Measurements from ENCODE around the gene PLD6.

PLD6 gene

DNA sequence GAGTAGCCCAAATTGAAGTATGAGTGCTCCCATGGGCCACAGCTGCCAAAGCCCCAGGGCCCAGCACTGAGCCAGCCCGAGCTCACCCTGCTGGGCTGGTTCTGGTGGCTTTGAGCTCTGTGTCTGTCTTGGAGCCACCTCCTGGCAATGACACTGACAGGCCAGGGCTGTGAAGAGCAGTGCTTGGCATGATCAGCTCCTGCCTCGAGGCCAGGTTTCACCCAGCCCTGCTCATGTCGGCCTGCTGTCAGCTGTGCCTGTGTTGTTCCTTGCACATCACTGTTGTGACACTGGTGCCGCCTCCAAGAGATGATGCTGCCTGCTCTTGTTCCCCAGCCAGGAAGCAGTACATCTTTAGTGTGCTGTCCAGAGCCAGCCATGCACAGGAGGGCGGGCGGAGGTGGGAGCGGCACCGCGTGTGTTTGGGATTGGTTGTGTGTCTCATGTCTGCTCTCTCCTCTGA, 26.0 kb downstream of the PLD6 start:
- peaks cover 85% of the 10 kb centered on the region for H3K4me1 Mint-ChIP-seq (ENCODE audit: low read depth)

GRCh38 chr17:17179371-17179827, 26.7 kb downstream of the PLD6 start:
- Mint-ChIP-seq H3K27ac (peak overlapping the region; percentile 97), H3K36me3 (peaks cover 18% of the 10 kb centered on the region), H3K9me3 (ENCODE audit: low read depth) (no peaks in the 10 kb centered on the region), H3K27me3 (no peaks in the 10 kb centered on the region), H3K4me3 (peak overlapping the region; percentile 81), H3K4me1 (ENCODE audit: low read depth) (peaks cover 81% of the 10 kb centered on the region)

More for the DNA sequence above, 26.0 kb downstream of the PLD6 start:
- Mint-ChIP-seq H3K4me3 (peak overlapping the region; percentile 81), H3K27me3 (no peaks in the 10 kb centered on the region), H3K27ac (peak overlapping the region; percentile 97), H3K36me3 (peaks cover 18% of the 10 kb centered on the region), H3K9me3 (ENCODE audit: low read depth) (no peaks in the 10 kb centered on the region)

DNA sequence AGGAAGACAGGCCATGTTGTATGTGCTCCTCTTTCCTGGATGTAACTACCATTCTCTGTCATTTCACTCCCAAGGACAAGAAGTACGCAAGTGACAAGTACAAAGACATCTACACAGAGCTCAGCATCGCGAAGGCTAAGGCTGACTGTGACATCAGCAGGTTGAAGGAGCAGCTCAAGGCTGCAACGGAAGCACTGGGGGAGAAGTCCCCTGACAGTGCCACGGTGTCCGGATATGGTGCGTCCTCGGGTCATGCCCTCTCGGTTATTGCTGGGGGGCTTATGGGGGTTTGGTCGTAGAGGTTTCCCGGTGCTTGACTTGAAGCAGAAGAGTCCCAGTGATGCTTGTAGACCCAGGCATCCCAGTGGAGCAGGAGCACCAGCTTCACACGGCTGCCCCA, 29.0 kb downstream of the PLD6 start:
- peaks cover 18% of the 10 kb centered on the region for H3K36me3 Mint-ChIP-seq
- no peaks in the 10 kb centered on the region for H3K27me3 Mint-ChIP-seq
- peak overlapping the region; percentile 86 for H3K27ac Mint-ChIP-seq
- no peaks in the 10 kb centered on the region for H3K9me3 Mint-ChIP-seq (ENCODE audit: low read depth)
- H3K4me1 Mint-ChIP-seq (ENCODE audit: low read depth), result peaks cover 64% of the 10 kb centered on the region
- H3K4me3 Mint-ChIP-seq, result no peak overlapping the region

GRCh38 chr17:17176341-17176740, 29.8 kb downstream of the PLD6 start:
- H3K36me3 Mint-ChIP-seq, result peaks cover 18% of the 10 kb centered on the region
- H3K4me1 Mint-ChIP-seq (ENCODE audit: low read depth), result peaks cover 60% of the 10 kb centered on the region
- H3K27me3 Mint-ChIP-seq, result no peaks in the 10 kb centered on the region
- H3K27ac Mint-ChIP-seq, result peak overlapping the region; percentile 80
- no peaks in the 10 kb centered on the region for H3K9me3 Mint-ChIP-seq (ENCODE audit: low read depth)
- H3K4me3 Mint-ChIP-seq, result no peak overlapping the region

- peaks cover 17% of the 10 kb centered on the region for H3K36me3 Mint-ChIP-seq
- no peaks in the 10 kb centered on the region for H3K9me3 Mint-ChIP-seq (ENCODE audit: low read depth)
- peaks cover 58% of the 10 kb centered on the region for H3K4me1 Mint-ChIP-seq (ENCODE audit: low read depth)
- no peaks in the 10 kb centered on the region for H3K27me3 Mint-ChIP-seq
- no peak overlapping the region for H3K4me3 Mint-ChIP-seq
- H3K27ac Mint-ChIP-seq, result peak overlapping the region; percentile 80
Observed at GRCh38 chr17:17175917-17176316, 30.2 kb downstream of the PLD6 start.

GRCh38 chr17:17175340-17175739, 30.8 kb downstream of the PLD6 start:
- Mint-ChIP-seq H3K4me1 (ENCODE audit: low read depth) (peaks cover 52% of the 10 kb centered on the region), H3K27ac (no peak overlapping the region), H3K36me3 (peaks cover 12% of the 10 kb centered on the region), H3K9me3 (ENCODE audit: low read depth) (no peaks in the 10 kb centered on the region), H3K27me3 (no peaks in the 10 kb centered on the region), H3K4me3 (no peak overlapping the region)

DNA sequence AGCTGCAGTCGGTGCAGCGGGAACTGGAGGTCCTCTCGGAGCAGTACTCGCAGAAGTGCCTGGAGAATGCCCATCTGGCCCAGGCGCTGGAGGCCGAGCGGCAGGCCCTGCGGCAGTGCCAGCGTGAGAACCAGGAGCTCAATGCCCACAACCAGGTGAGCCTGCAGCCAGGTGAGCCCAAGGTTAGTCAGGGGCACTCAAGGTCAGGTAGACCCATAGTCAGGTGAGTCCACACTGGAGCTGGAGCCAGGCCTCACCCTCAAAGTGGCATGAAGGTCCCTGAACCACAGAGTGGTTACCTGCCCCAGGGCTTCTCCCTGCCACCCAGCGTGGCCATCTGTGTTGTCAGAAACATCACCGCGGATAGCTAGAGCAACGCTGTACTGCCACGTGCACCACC, 32.2 kb downstream of the PLD6 start:
- Mint-ChIP-seq H3K27me3 (no peaks in the 10 kb centered on the region), H3K4me1 (ENCODE audit: low read depth) (peaks cover 40% of the 10 kb centered on the region), H3K4me3 (no peak overlapping the region), H3K36me3 (peaks cover 7% of the 10 kb centered on the region), H3K9me3 (ENCODE audit: low read depth) (no peaks in the 10 kb centered on the region), H3K27ac (peak overlapping the region; percentile 28)

DNA sequence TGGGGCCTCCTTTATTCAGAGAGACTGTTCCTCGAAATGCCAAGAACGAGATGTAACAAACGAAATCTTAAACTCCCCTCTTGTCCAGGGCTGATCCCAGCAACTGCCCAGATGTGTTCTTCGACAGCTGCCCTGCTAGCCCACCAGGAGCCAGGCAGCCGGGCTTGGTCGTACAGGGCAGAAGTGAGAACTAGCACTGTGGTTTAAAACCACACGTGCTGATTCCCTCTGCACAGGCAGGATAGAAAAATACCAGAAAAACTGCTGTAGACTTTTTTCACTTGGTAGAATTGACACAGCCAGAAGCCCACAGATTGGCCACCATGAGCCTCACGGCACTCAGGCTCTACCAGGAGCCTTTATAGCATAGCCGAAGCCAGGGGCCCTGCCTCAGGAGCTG, 33.1 kb downstream of the PLD6 start:
- Mint-ChIP-seq H3K27me3 (no peaks in the 10 kb centered on the region), H3K9me3 (ENCODE audit: low read depth) (no peaks in the 10 kb centered on the region), H3K36me3 (peaks cover 2% of the 10 kb centered on the region), H3K4me3 (no peak overlapping the region), H3K27ac (no peak overlapping the region), H3K4me1 (ENCODE audit: low read depth) (peaks cover 33% of the 10 kb centered on the region)

GRCh38 chr17:17172001-17172939, 33.9 kb downstream of the PLD6 start:
- peaks cover 27% of the 10 kb centered on the region for H3K4me1 Mint-ChIP-seq (ENCODE audit: low read depth)
- no peaks in the 10 kb centered on the region for H3K27me3 Mint-ChIP-seq
- peak overlapping the region; percentile 50 for H3K27ac Mint-ChIP-seq
- H3K9me3 Mint-ChIP-seq (ENCODE audit: low read depth), result no peaks in the 10 kb centered on the region
- H3K4me3 Mint-ChIP-seq, result no peak overlapping the region
- peaks cover 2% of the 10 kb centered on the region for H3K36me3 Mint-ChIP-seq

DNA sequence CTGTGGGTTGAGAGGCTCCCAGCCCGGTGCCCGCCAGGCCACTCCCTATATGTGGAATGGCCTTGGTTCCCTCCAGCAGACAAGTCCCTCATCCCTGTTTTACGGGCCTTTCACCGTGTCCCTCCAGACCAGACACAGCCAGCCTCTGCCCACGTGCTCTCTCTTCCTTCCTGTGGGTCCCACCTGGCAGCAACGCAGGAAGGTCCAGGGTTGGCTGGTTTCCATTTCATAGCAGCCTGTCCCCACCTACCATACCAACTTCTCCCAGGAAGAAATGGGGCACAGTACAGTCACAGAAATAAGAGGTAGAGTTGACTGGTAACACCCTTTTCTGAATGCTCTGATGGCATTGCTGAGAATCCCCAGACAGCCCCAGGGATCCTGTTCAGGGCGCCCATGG, 34.9 kb downstream of the PLD6 start:
- H3K27ac Mint-ChIP-seq, result no peak overlapping the region
- peaks cover 3% of the 10 kb centered on the region for H3K36me3 Mint-ChIP-seq
- peaks cover 22% of the 10 kb centered on the region for H3K4me1 Mint-ChIP-seq (ENCODE audit: low read depth)
- no peaks in the 10 kb centered on the region for H3K9me3 Mint-ChIP-seq (ENCODE audit: low read depth)
- no peak overlapping the region for H3K4me3 Mint-ChIP-seq
- no peaks in the 10 kb centered on the region for H3K27me3 Mint-ChIP-seq

DNA sequence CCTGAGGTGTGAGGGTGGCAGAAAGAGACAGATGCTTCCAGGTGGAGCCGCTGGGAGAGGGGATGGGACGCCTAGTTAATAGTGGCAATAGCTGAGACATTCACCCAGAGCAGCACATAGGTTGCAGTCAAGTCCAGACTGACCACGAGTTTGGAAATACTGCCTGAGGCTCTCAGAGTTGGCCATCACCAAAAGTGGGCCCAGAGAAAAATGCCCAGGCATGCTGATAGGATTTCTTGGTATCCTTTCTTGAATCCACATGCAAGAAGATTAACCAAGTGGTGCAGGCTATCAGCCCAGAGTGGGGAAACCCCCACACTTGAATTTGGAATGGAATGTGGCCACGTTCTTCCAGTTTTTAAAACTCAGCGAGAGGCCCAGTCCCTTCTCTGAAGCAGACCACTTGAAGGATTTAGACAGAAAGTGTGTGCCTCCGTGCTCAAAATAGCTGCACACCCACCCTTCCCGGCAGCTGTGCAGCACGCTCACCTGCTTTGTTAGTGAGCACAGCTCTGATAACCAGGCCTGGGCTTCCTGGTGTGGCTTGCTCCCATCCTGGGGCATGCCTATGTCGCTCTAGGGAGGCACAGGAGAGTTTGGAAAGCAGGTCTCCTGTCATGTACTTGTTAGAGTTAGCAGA, 35.7 kb downstream of the PLD6 start:
- no peaks in the 10 kb centered on the region for H3K9me3 Mint-ChIP-seq (ENCODE audit: low read depth)
- no peaks in the 10 kb centered on the region for H3K27me3 Mint-ChIP-seq
- H3K36me3 Mint-ChIP-seq, result peaks cover 3% of the 10 kb centered on the region
- H3K4me3 Mint-ChIP-seq, result no peak overlapping the region
- H3K27ac Mint-ChIP-seq, result no peak overlapping the region
- H3K4me1 Mint-ChIP-seq (ENCODE audit: low read depth), result peaks cover 15% of the 10 kb centered on the region

DNA sequence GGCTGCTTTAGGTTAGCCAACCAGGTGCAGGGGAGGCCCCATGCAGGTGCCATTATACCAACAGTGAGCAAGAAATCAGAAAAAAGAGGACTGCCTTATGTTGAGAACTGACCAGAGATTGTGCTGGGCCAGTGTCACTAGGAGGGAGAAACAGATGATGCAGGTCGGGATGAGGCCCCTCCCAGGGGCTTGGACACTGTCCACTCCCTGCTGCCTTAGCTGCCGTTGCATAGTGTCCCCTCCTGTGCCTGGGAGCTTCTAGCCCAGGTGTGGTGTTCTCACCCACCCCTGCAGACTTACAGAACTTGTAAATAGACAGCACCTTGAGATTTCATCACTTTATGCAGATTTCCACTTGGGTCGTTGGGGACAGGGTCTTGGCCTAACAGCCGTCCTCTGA, 36.7 kb downstream of the PLD6 start:
- Mint-ChIP-seq H3K4me3 (no peak overlapping the region), H3K27me3 (no peaks in the 10 kb centered on the region), H3K27ac (no peak overlapping the region), H3K9me3 (ENCODE audit: low read depth) (no peaks in the 10 kb centered on the region), H3K4me1 (ENCODE audit: low read depth) (peaks cover 12% of the 10 kb centered on the region), H3K36me3 (peaks cover 10% of the 10 kb centered on the region)

GRCh38 chr17:17168401-17168800, 37.7 kb downstream of the PLD6 start:
- Mint-ChIP-seq H3K4me3 (no peak overlapping the region), H3K9me3 (ENCODE audit: low read depth) (no peaks in the 10 kb centered on the region), H3K27me3 (no peaks in the 10 kb centered on the region), H3K27ac (no peak overlapping the region), H3K4me1 (ENCODE audit: low read depth) (peaks cover 12% of the 10 kb centered on the region), H3K36me3 (peaks cover 10% of the 10 kb centered on the region)

DNA sequence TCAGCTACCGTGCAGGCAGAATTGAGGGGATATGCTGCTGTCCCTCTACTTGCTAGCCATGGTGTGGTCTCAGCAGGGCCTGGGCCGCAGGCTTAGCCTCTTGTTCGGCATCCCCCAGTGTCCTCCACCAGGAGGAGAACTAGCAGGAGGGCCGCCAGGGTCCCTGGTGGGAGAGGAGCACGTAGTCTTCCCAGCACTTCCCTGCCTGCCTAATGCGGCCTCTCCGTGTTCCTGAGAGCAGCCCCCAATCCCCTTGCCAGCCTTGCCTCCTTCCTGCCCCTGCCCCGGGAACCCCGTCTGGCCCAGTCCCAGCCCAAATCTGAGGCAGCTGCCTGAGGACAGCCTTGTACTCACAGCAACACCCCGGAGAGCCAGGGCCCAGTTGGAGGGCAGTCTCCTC, 38.1 kb downstream of the PLD6 start:
- H3K4me3 Mint-ChIP-seq, result no peak overlapping the region
- H3K4me1 Mint-ChIP-seq (ENCODE audit: low read depth), result peaks cover 12% of the 10 kb centered on the region
- H3K27me3 Mint-ChIP-seq, result no peaks in the 10 kb centered on the region
- H3K9me3 Mint-ChIP-seq (ENCODE audit: low read depth), result no peaks in the 10 kb centered on the region
- no peak overlapping the region for H3K27ac Mint-ChIP-seq
- H3K36me3 Mint-ChIP-seq, result peaks cover 10% of the 10 kb centered on the region

GRCh38 chr17:17167356-17167755, 38.8 kb downstream of the PLD6 start:
- no peak overlapping the region for H3K4me3 Mint-ChIP-seq
- H3K27ac Mint-ChIP-seq, result no peak overlapping the region
- H3K4me1 Mint-ChIP-seq (ENCODE audit: low read depth), result peaks cover 10% of the 10 kb centered on the region
- no peaks in the 10 kb centered on the region for H3K27me3 Mint-ChIP-seq
- H3K36me3 Mint-ChIP-seq, result peaks cover 10% of the 10 kb centered on the region
- no peaks in the 10 kb centered on the region for H3K9me3 Mint-ChIP-seq (ENCODE audit: low read depth)
